SK-N-MC (cell line): ENCODE measurements around the gene WWTR1.

Experiments
- DNase-seq: peaks from one replicate; pipeline ENCODE4 v3.0.0-alpha.2; 2011; ENCODE audit warnings: low read depth, low spot score
- H3K27ac ChIP-seq: fragments of 200-600 bp; sonication (generic); 2 replicates; pipeline ENCODE4 v1.5.1; 2016; ENCODE audit warnings: mixed run types
- H3K36me3 ChIP-seq: fragments of 200-600 bp; sonication (generic); 2 replicates; pipeline ENCODE4 v1.6.1; 2017; ENCODE audit warnings: antibody characterized with exemption, low read length, mixed read lengths; ENCODE audit not compliant: insufficient read depth
- H3K4me3 ChIP-seq: fragments of 200-600 bp; sonication (generic); 2 replicates; pipeline ENCODE4 v1.5.1; 2016
- H3K9ac ChIP-seq: fragments of 200-600 bp; sonication (generic); 2 replicates; pipeline ENCODE4 v1.8.0; 2017; ENCODE audit warnings: mixed run types, mixed read lengths; ENCODE audit not compliant: insufficient read length
- H3K9me3 ChIP-seq: fragments of 200-600 bp; sonication (generic); 2 replicates; pipeline ENCODE4 v1.6.1; 2017; ENCODE audit warnings: low read depth, mild to moderate bottlenecking, antibody characterized with exemption, low read length, moderate library complexity, mixed read lengths
- EZH2 ChIP-seq: fragments of 200-600 bp; sonication (generic); IDR thresholded peaks from one replicate; pipeline ENCODE4 v1.6.1; 2017; ENCODE audit warnings: antibody characterized with exemption
- FOXP2 ChIP-seq: optimal IDR thresholded peaks from 2 replicates; pipeline ENCODE3; 2011; ENCODE audit warnings: mild to moderate bottlenecking, moderate library complexity; ENCODE audit not compliant: insufficient read depth; ENCODE audit errors: extremely low read length, control extremely low read depth
- POLR2AphosphoS5 ChIP-seq: IDR thresholded peaks from 2 replicates; pipeline ENCODE4 v1.6.1; 2012; ENCODE audit warnings: mild to moderate bottlenecking, low read depth, low read length, borderline replicate concordance

The WWTR1 gene

GRCh38 chr3:149528340-149528650, 129.5 kb downstream of the WWTR1 start:
- Histone ChIP-seq H3K27ac (no peak overlapping the region), H3K4me3 (no peak overlapping the region), H3K9ac (no peak overlapping the region), H3K36me3 (peaks cover 31% of the 10 kb centered on the region), H3K9me3 (no peaks in the 10 kb centered on the region)
- TF ChIP-seq POLR2AphosphoS5 (no peak), EZH2 (no peak), FOXP2 (no peak)
- no peak for DNase-seq

- no peak for DNase-seq
- Histone ChIP-seq H3K9ac (no peak overlapping the region), H3K36me3 (peaks cover 31% of the 10 kb centered on the region), H3K27ac (no peak overlapping the region), H3K4me3 (no peak overlapping the region), H3K9me3 (no peaks in the 10 kb centered on the region)
- no peak for TF ChIP-seq FOXP2
- no peak for TF ChIP-seq POLR2AphosphoS5
- no peak for TF ChIP-seq EZH2
Measured at GRCh38 chr3:149527531-149528339, 130.1 kb downstream of the WWTR1 start.

GRCh38 chr3:149523512-149524299, 134.1 kb downstream of the WWTR1 start:
- no peak for DNase-seq
- H3K4me3 ChIP-seq = no peak overlapping the region
- H3K9me3 ChIP-seq = no peaks in the 10 kb centered on the region
- no peak overlapping the region for H3K9ac ChIP-seq
- peaks cover 47% of the 10 kb centered on the region for H3K36me3 ChIP-seq
- TF ChIP-seq POLR2AphosphoS5 (no peak), FOXP2 (no peak), EZH2 (no peak)
- no peak overlapping the region for H3K27ac ChIP-seq

- no peak overlapping the region for H3K4me3 ChIP-seq
- TF ChIP-seq POLR2AphosphoS5 (no peak), FOXP2 (no peak), EZH2 (no peak)
- DNase-seq = no peak
- H3K9me3 ChIP-seq = no peaks in the 10 kb centered on the region
- no peak overlapping the region for H3K9ac ChIP-seq
- no peak overlapping the region for H3K27ac ChIP-seq
- peaks cover 31% of the 10 kb centered on the region for H3K36me3 ChIP-seq
Measured at GRCh38 chr3:149519912-149520311, 137.9 kb downstream of the WWTR1 start.

- Histone ChIP-seq H3K9ac (no peak overlapping the region), H3K4me3 (no peak overlapping the region), H3K27ac (no peak overlapping the region), H3K9me3 (no peaks in the 10 kb centered on the region), H3K36me3 (peaks cover 12% of the 10 kb centered on the region)
- DNase-seq = no peak
- TF ChIP-seq FOXP2 (no peak), EZH2 (no peak), POLR2AphosphoS5 (no peak)
Measured at GRCh38 chr3:149516920-149517319, 140.9 kb downstream of the WWTR1 start.

- no peak overlapping the region for H3K9ac ChIP-seq
- TF ChIP-seq POLR2AphosphoS5 = no peak
- no peak for TF ChIP-seq EZH2
- no peak for TF ChIP-seq FOXP2
- H3K27ac ChIP-seq = no peak overlapping the region
- no peak overlapping the region for H3K4me3 ChIP-seq
- H3K9me3 ChIP-seq = no peaks in the 10 kb centered on the region
- no peak for DNase-seq
- peaks cover 3% of the 10 kb centered on the region; the same call in 1 of the 2 replicates for H3K36me3 ChIP-seq
Measured at GRCh38 chr3:149515249-149515648, 142.6 kb downstream of the WWTR1 start.

GRCh38 chr3:149514471-149514870, 143.4 kb downstream of the WWTR1 start:
- Histone ChIP-seq H3K9ac (no peak overlapping the region), H3K4me3 (no peak overlapping the region), H3K36me3 (no peaks in the 10 kb centered on the region; the same call in 1 of the 2 replicates), H3K9me3 (no peaks in the 10 kb centered on the region), H3K27ac (no peak overlapping the region)
- no peak for TF ChIP-seq POLR2AphosphoS5
- TF ChIP-seq EZH2 = no peak
- TF ChIP-seq FOXP2 = no peak
- DNase-seq = no peak

- H3K4me3 ChIP-seq = no peak overlapping the region
- no peaks in the 10 kb centered on the region for H3K9me3 ChIP-seq
- H3K36me3 ChIP-seq = no peaks in the 10 kb centered on the region
- TF ChIP-seq EZH2 (no peak), POLR2AphosphoS5 (no peak), FOXP2 (no peak)
- DNase-seq = no peak
- H3K9ac ChIP-seq = no peak overlapping the region
- H3K27ac ChIP-seq = no peak overlapping the region
Measured at GRCh38 chr3:149512073-149512782, 145.6 kb downstream of the WWTR1 start.
